Peyer's patch (tissue), 4 donors: ENCODE results near the gene CENPW.

Experiments
- POLR2A ChIP-seq, 2 donors: fragments of 450-650 bp; IDR thresholded peaks; one replicate each; pipeline ENCODE4 v1.5.1; 2017; ENCODE audit warnings: antibody characterized with exemption in 2 of 2, mild to moderate bottlenecking in 2 of 2, moderate library complexity in 2 of 2
- TF ChIP-seq, protein P1 (sequence below), 6 experiments: fragments of 450-650 bp in 4 of 6; fragments of 200-600 bp in 2 of 6; sonication (generic) in 1 of 6; IDR thresholded peaks; one replicate each; pipeline ENCODE4 v1.5.1; 2017 to 2019; ENCODE audit warnings: antibody characterized with exemption in 6 of 6, mild to moderate bottlenecking in 3 of 6, moderate library complexity in 1 of 6

DNA sequence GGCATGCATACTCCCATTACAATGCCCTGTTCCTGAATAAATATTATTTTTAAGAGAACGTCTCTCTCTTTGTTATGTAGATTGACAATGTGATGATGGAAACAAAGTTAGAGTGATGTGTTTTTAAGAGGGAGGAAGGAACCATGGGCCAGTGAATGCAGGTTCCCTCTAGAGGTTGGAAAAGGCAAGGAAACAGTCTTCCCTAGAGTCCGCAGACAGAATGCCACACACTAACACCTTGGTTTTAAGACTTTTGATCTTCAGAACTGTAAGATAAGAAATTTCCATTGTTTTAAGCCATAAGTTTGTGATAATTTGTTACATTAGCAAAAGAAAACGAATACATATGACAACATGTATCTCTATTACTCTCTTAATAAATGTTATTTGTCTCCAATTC lies 4.7 kb upstream of the CENPW start:
- TF ChIP-seq, protein P1, sequence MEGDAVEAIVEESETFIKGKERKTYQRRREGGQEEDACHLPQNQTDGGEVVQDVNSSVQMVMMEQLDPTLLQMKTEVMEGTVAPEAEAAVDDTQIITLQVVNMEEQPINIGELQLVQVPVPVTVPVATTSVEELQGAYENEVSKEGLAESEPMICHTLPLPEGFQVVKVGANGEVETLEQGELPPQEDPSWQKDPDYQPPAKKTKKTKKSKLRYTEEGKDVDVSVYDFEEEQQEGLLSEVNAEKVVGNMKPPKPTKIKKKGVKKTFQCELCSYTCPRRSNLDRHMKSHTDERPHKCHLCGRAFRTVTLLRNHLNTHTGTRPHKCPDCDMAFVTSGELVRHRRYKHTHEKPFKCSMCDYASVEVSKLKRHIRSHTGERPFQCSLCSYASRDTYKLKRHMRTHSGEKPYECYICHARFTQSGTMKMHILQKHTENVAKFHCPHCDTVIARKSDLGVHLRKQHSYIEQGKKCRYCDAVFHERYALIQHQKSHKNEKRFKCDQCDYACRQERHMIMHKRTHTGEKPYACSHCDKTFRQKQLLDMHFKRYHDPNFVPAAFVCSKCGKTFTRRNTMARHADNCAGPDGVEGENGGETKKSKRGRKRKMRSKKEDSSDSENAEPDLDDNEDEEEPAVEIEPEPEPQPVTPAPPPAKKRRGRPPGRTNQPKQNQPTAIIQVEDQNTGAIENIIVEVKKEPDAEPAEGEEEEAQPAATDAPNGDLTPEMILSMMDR (IDR thresholded peaks at IDR 0.05): no peak
- TF ChIP-seq POLR2A (IDR thresholded peaks at IDR 0.05): no peak
